ENCODE results near the gene SORCS2.
A peak's percentile ranks its signal among the peaks of the same experiment; 100 is the strongest.

Gene SORCS2

GRCh38 chr4:7362862-7363430 lies 170.6 kb downstream of the SORCS2 start:
- DNase-seq = no peak

GRCh38 chr4:7364979-7365378 lies 172.6 kb downstream of the SORCS2 start:
- no peak for DNase-seq

GRCh38 chr4:7365462-7366179 lies 173.3 kb downstream of the SORCS2 start:
- DNase-seq = peak; percentile 77

DNA sequence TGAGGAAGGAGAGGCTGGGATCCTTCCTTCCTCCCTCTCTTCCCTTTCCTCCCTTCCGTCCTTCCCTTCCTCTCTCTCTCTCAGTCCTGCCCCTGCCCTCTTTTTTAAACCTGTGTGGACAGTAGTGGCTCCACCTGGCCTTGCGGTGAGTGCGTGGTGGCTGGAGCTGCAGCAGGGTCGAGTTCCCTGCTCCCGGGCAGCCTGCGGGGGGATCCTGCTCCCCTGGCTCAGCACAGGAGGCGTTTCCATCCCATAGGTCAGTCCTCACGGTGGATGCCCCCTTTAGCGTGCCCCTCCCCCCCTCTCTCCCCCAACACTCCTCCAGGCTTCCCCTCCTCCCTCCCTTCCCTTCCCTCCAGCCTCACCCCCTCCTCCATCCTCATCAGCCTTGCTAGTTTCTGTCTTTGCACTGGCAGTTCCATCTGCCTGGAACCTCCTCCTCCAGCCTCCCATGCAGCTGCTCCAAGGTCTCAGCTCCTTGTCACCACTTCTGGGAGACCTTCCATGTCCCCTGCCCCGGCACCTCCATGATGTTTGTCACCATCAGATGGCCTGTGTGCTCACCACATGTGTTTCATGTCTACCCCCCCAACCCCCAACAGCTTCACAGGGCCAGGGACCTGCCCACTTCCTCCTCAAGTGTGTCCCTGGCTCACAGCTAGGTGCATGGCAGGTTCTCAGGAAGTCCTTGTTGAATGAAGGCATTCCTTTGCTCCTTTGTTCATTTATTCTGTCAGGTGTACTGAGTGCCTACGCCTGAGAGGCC lies 174.0 kb downstream of the SORCS2 start:
- no peak for DNase-seq

DNA sequence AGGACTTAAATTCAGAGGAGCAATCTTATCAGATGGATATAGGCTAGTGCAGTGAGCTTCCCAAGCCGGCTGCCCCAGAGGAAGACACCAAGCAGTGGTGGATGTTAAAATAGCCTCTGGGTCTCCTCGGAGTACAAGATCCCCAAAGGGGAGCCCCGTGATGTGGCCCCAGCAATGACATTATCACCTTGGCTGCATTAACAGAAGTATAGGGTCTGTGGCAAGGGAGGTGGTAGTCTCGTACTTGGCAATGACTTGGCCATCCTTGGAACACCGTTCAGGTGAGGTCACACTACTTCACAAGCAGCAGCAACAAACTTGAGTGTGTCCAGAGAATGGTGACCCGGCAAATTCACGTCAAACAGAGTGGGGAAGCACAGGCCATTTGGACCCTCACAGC lies 174.6 kb downstream of the SORCS2 start:
- DNase-seq = no peak

DNA sequence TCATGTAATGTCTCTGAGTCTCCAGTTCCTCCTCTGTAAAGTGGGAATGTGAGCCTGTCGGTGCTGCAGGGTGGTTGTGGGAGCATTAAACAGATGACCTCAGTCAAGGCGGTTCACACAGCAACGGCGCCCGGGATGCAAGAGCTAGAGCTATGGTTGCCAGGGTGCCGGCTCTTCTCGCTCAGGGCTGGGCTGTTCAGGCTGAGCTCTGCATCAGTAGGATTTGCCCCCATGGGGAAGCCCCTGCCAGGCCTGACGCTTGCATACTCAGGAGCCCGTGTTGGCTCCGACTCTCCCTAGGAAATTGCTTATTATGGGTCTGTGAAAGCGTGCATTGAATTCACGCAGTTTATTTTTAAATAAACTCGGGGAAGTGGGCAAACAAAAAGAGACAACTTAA lies 175.1 kb downstream of the SORCS2 start:
- DNase-seq = no peak

GRCh38 chr4:7367864-7368277 lies 175.5 kb downstream of the SORCS2 start:
- DNase-seq = no peak

DNA sequence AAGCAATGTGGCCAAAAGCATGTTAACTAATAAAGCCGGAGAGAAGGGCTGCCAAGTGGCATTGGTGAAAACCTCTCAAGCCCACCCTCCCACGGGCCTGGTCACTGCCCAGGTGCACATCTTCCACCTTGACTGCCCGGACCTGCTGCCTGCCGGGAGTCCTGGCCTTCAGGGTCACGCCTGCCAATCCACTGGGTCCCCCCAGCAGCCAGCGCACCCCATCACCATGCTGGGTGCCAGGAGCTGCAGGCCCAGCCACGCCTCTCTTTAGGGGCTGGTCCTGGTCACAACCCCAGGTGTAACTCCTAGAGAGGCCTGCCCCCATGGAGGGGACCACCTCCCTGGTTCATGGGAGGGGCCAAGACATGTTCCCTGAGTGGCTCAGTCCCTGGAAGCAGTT lies 176.0 kb downstream of the SORCS2 start:
- DNase-seq = no peak

DNA sequence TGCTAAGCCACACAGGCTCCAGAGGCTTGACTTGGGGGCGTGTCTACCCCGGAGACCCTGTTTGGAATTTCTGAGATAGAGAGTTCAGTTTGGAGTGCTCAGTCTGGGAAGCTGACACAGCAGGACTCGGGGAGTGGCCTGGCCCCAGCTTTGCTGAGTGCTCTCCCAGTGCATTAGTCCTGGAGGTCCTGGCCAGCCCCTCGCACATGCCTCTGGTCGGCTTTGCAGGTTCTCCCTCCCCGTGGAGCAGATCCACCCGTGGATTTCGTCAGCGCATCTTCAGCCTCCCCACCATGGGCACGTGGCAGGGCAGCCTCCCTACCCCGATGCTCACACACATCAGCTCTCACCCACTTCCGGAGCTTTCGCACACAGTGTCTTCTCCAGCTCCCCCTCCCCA lies 177.2 kb downstream of the SORCS2 start:
- no peak for DNase-seq

GRCh38 chr4:7370038-7370437 lies 177.7 kb downstream of the SORCS2 start:
- no peak for DNase-seq

DNA sequence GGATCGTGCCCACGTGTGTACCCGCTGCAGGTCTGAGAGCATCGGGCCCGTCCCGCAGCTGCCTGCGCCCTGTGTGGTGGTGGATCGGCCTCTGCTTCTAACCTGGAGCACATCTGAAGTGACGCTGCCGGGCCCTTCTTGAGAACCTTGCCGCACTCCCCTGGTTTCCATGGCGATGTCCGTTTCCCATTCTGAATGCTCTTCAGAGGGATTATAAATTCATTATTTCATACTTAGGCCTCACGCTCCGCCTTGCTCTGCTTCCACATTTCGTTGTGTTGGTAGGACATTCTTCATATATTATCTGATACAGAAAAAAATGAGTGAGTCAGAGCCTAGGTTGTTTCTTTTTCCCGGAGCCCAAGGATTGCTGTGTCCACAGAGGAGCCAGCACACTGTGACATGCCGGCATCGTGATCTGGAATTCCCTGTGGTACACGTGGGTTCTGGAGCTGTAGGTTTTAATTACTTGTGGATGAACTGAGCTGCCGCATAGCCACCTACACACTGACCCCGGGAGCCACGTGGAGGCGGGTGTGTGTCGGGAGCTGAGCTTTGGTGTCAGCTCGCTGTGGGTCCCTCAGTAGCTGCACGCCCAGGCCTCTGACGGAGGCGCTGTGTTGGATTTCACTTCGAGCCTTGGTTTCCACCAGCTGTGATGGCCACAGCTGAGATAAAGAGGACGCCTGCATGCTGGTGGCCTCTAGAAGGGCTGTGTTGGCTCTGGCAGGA lies 179.0 kb downstream of the SORCS2 start:
- DNase-seq = no peak

DNA sequence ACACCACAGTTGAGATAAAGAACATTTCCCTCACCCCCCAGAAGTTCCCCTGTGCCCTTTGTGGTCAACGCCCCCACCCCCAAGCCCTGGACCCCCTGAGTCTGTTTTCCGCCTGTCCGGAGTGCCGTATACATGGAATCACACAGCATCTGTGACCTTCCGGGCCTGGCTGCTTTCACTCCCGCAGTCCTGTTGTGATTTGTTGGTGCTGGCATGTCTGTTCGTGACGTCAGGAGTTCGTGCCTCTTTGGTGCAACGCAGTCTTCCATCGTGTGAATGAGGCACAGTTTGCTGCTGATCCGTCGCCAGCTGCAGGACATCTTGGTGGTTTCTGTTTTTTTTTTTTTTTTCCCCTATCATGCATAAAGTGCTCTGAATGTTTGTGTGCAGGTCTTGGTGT lies 180.3 kb downstream of the SORCS2 start:
- no peak for DNase-seq

GRCh38 chr4:7374571-7374970 lies 182.2 kb downstream of the SORCS2 start:
- no peak for DNase-seq

DNA sequence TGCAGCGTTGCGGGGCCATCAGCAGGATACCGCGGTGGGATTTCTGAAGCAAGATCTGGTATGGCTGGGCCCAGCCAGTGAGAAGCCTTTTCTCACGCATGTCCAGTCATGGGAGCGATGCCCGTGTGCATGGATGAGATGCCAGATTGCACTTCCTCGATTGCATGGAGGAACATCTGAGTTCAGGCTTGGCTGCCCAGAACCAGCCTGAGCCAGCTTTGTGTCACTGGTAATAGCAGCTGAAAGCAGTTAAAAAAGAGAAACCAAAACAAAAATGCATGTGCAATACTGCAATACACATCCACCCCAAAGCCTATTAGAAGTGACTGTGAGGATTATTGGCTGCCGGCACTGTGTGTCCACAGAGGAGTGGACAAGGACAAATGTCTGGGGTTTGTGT lies 183.1 kb downstream of the SORCS2 start:
- no peak for DNase-seq

GRCh38 chr4:7377223-7377865 lies 185.0 kb downstream of the SORCS2 start:
- DNase-seq = no peak

GRCh38 chr4:7379186-7379585 lies 186.8 kb downstream of the SORCS2 start:
- no peak for DNase-seq

GRCh38 chr4:7379719-7380118 lies 187.4 kb downstream of the SORCS2 start:
- no peak for DNase-seq

- no peak for DNase-seq
Measured at GRCh38 chr4:7381221-7381889, 189.0 kb downstream of the SORCS2 start.

GRCh38 chr4:7381890-7382633 lies 189.7 kb downstream of the SORCS2 start:
- DNase-seq = no peak

DNA sequence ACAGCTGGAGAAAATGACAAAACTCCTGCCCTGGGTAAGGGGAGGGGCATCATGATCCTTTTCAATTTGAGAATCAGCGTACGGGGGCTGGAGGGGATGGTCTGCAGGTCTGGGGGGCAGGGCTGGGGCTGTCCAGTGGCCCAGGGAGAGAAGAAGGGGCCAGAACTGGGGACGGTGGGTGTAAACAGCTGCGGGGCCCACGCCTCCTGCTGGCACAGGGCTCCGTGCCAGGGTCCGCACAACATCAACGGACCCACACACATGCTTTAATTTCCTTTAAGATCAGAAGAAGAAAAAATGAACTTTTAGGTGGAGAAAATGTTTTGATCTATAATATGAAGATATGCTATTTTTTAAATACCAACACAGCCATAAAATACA lies 190.3 kb downstream of the SORCS2 start:
- no peak for DNase-seq

DNA sequence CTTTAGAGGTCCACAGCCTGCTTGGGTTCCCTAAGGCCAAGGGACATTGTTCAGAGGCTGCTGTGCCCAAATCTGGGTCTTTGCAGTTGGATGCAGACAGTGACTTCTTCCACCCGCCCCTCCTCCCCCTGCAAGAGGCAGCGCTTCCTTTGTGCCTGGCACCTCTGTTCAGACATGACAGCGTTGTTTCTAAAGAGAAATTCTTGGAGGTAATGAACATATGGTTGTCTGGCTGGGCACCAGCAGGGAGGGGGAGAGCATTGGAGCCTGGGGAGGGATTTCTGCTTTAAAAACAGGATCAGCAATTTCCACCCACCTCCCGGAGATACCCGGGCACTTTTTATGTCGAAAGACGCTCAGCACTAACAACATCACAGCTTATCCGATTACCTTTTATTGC lies 190.9 kb downstream of the SORCS2 start:
- no peak for DNase-seq

Measured in NCI-H510A (cell line).